Astrocyte of the spinal cord (primary cell): Measurements from ENCODE around the gene HEYL.

Source experiments
- DNase-seq: peaks from one replicate; pipeline ENCODE4 v3.0.0; 2011; ENCODE audit warnings: low read depth, low spot score
- H3K4me3 ChIP-seq: 2 replicates; pipeline ENCODE4 v1.5.1; 2011; ENCODE audit warnings: low read depth, mild to moderate bottlenecking, low read length, moderate library complexity
- CTCF ChIP-seq: IDR thresholded peaks from 2 replicates; pipeline ENCODE4 v1.5.1; 2012; ENCODE audit warnings: low read depth, mild to moderate bottlenecking, low read length, inconsistent platforms
- in situ Hi-C: cut with HindIII; loops from 2 replicates; pipeline ENCODE4 v1.10.0; 2017; ENCODE audit warnings: low sequenced_read_pairs

HEYL gene

GRCh38 chr1:39683591-39684312 is 44.3 kb upstream of the HEYL start:
- DNase-seq: no peak
- no peak for TF ChIP-seq CTCF
- no peak overlapping the region for H3K4me3 ChIP-seq
- in situ Hi-C loops: no loop called here

GRCh38 chr1:39681999-39682398 is 42.6 kb upstream of the HEYL start:
- in situ Hi-C loops: no loop called here
- DNase-seq: no peak
- no peak for TF ChIP-seq CTCF
- no peak overlapping the region for H3K4me3 ChIP-seq

- H3K4me3 ChIP-seq: no peak overlapping the region
- no peak for DNase-seq
- TF ChIP-seq CTCF: no peak
- in situ Hi-C loops: no loop called here
Observed at GRCh38 chr1:39681294-39681693, 41.9 kb upstream of the HEYL start.

- in situ Hi-C loops: no loop called here
- DNase-seq: no peak
- no peak overlapping the region for H3K4me3 ChIP-seq
- no peak for TF ChIP-seq CTCF
Observed at GRCh38 chr1:39680751-39681150, 41.3 kb upstream of the HEYL start.

- DNase-seq: no peak
- H3K4me3 ChIP-seq: no peak overlapping the region
- no peak for TF ChIP-seq CTCF
- in situ Hi-C loops: no loop called here
Observed at GRCh38 chr1:39679821-39680220, 40.4 kb upstream of the HEYL start.

GRCh38 chr1:39678889-39679288 is 39.4 kb upstream of the HEYL start:
- DNase-seq: no peak
- H3K4me3 ChIP-seq: no peak overlapping the region
- TF ChIP-seq CTCF: no peak
- in situ Hi-C loops: no loop called here
